Erythroblast (primary cell): ENCODE data around the gene CACNA1C.

Source experiments
- GATA1 ChIP-seq: IDR thresholded peaks from 2 replicates; pipeline ENCODE4 v1.6.1; 2011; ENCODE audit warnings: low read depth, mild to moderate bottlenecking, control low read depth, low read length, moderate library complexity
- POLR2A ChIP-seq: IDR thresholded peaks from 2 replicates; pipeline ENCODE4 v1.6.1; 2011; ENCODE audit warnings: mild to moderate bottlenecking, low read length

DNA sequence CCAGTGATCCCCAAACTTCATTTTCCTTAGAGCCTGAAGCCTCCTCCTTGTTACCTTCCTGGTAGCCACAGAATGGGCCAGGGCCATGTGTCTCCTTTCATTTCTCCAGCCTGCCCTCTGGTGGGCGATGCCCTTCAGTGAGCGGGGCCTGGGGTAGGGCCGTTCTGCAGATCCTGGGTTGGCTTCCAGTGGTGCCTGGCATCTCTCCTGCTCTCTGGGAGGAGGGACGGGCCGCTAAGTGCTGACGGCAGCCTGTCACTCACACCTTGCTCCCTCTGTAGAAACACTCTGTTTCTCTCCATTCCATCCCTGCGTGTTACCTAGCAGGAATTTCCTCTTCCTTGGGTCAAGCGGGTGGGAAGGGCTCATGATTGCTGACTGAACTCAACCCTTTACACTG, 232.1 kb downstream of the CACNA1C start:
- TF ChIP-seq POLR2A (no peak), GATA1 (no peak)
